Transverse colon (tissue), 3 donors: ENCODE results near the gene TAL1.

Experiments
- POLR2A ChIP-seq: fragments of 450-650 bp; IDR thresholded peaks from one replicate; pipeline ENCODE4 v1.6.1; 2016; ENCODE audit warnings: antibody characterized with exemption, mild to moderate bottlenecking, moderate library complexity
- TF ChIP-seq, protein P1 (sequence below), 5 experiments: fragments of 200-600 bp in 3 of 5; fragments of 450-650 bp in 2 of 5; sonication (generic) in 3 of 5; IDR thresholded peaks; 1 replicate in 2 of 5; 2 replicates in 3 of 5; pipeline ENCODE4 v1.5.1; 2016 to 2017; ENCODE audit warnings: antibody characterized with exemption in 5 of 5, inconsistent platforms in 3 of 5, mild to moderate bottlenecking in 2 of 5, moderate library complexity in 1 of 5

DNA sequence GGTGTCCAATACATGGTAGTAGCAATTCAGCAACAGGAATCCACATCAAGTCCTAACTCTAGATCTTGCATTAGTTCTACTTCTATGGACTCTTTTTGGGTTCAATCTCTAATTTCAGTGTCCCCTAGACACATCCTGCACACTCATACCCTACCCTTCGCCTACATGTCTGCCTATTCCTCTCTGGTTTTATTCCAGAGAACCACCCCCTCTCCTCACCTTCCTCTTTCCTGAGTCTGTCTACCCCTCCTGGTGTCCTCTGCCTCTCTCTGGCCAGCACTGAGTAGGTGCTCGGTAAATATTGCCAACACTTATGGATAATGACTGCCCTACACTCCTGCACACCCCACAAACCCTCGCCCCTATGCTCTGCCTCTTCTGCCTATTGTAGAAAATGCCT lies 9.5 kb downstream of the TAL1 start:
- no peak for TF ChIP-seq POLR2A
- TF ChIP-seq, protein P1, sequence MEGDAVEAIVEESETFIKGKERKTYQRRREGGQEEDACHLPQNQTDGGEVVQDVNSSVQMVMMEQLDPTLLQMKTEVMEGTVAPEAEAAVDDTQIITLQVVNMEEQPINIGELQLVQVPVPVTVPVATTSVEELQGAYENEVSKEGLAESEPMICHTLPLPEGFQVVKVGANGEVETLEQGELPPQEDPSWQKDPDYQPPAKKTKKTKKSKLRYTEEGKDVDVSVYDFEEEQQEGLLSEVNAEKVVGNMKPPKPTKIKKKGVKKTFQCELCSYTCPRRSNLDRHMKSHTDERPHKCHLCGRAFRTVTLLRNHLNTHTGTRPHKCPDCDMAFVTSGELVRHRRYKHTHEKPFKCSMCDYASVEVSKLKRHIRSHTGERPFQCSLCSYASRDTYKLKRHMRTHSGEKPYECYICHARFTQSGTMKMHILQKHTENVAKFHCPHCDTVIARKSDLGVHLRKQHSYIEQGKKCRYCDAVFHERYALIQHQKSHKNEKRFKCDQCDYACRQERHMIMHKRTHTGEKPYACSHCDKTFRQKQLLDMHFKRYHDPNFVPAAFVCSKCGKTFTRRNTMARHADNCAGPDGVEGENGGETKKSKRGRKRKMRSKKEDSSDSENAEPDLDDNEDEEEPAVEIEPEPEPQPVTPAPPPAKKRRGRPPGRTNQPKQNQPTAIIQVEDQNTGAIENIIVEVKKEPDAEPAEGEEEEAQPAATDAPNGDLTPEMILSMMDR (IDR thresholded peaks at IDR 0.05), result no peak
